Activated CD8-positive, alpha-beta memory T cell treated with anti-CD3 and anti-CD28 coated beads, Interleukin-2, amount 50 U/mL, for 1 hour (primary cell): ENCODE results near the gene NKX1-1.

Experiments used
- DNase-seq: peaks from one replicate; pipeline ENCODE4 v3.0.0-alpha.2; 2020; ENCODE audit errors: extremely low read depth

NKX1-1 gene

GRCh38 chr4:1385373-1386340, 20.6 kb downstream of the NKX1-1 start:
- no peak for DNase-seq

GRCh38 chr4:1384675-1385372, 21.4 kb downstream of the NKX1-1 start:
- no peak for DNase-seq

GRCh38 chr4:1383728-1384591, 22.3 kb downstream of the NKX1-1 start:
- no peak for DNase-seq

DNA sequence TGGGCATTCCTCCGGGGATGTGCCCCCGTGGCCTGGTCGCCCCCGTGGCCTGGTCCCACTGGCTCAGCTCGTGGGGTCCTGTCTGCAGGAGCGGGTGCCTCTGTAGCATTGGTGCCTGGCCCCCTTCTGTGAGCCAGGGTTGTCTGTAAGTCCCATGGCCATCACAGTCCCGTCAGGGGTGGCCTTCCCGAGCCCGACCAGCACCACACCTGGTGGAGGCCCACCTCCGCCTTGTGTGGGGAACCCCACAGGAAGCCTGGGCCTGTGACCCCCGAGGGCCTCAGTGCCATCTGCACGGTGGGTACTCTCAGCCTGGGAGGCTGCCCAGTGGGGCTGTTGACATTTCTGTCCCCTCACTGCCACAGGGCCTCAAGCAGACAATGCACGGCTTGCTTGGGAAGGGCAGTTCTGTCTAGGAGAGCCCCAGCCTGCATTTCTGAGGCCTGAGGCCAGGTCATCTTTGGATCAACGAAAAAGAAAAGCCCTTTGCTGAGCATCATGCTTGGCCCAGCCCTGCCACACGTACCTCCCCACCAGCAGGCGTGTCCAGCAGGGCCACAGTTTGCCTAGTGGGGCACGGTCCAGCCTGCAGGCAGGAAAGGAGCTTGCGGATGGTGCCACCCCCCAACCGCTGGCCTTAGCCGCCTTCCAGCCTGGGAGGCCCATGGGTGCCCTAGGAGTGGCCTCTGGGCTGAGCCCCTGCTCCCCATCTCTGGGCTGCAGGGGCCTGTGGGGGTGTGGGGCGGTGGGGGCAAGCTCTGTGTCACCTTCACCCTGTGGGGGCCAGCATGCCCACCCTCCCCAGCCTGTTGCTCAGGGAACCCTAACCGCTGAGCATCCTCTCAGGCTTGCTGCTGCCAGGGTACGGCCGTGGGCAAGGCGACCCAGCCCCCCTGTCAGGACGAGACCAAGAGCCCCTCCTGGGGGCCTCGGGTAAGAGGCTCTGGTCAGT, 23.2 kb downstream of the NKX1-1 start:
- no peak for DNase-seq

GRCh38 chr4:1381944-1382541, 24.2 kb downstream of the NKX1-1 start:
- DNase-seq = no peak

GRCh38 chr4:1381181-1381621, 25.0 kb downstream of the NKX1-1 start:
- DNase-seq = no peak

GRCh38 chr4:1380368-1381151, 25.7 kb downstream of the NKX1-1 start:
- DNase-seq = no peak

- DNase-seq = no peak
Observed at GRCh38 chr4:1379801-1380331, 26.4 kb downstream of the NKX1-1 start.

DNA sequence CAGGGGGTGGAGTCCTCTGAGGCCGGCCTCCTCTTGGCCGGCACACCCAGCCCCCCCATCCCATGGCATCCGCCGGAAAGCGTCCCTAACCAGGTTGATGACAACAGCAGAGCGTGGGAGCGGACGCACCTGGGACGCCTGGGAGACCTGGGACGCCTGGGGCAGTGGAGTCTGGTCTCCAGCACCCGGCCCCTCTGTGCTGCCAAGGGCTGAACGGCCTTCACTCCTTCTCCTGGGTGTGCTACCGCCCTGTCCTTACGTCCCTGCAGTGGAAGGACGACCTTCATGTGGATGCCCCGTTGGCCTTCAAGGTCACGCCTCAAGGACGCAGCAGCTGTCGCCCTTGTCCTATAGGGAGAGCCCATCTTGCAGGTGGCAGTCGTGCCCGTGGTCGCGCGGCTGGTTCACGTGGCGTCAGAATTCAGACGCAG, 26.9 kb downstream of the NKX1-1 start:
- DNase-seq = no peak

DNA sequence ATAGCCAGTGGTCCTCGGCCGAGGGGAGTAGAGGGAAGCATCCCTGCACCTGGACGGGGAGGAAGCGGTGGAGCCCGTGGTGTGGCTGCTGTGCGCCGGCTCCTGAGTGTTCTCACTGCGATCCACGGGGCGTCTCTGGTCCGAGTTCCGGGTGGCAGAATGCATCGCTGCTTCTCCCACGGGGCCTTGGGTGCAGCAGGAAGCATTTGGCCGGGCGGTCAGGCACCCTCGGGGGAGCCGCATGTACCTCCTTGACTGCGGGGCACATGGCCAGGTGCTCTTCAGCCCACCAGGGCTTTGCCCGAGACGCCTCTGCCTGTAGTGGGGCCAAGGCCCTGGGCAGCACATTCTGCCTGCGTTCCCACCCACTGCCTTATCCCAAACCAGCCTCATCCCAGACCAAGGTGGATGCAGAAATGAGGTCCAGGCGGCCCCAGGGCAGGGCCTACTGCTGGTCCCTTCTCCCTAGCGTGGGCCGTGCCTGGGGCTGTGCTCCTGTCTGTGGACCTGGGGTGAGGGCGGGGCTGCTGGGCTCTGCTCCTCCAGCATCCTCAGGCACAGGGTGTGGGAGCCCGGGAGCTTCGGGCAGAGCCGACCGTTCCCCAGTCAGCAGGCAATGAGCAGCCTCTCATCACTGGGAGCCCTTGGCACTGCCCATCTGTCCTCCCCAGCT, 27.5 kb downstream of the NKX1-1 start:
- DNase-seq = no peak

GRCh38 chr4:1377606-1378261, 28.5 kb downstream of the NKX1-1 start:
- no peak for DNase-seq

- no peak for DNase-seq
Observed at GRCh38 chr4:1376841-1377605, 29.2 kb downstream of the NKX1-1 start.

GRCh38 chr4:1376391-1376840, 29.8 kb downstream of the NKX1-1 start:
- no peak for DNase-seq

DNA sequence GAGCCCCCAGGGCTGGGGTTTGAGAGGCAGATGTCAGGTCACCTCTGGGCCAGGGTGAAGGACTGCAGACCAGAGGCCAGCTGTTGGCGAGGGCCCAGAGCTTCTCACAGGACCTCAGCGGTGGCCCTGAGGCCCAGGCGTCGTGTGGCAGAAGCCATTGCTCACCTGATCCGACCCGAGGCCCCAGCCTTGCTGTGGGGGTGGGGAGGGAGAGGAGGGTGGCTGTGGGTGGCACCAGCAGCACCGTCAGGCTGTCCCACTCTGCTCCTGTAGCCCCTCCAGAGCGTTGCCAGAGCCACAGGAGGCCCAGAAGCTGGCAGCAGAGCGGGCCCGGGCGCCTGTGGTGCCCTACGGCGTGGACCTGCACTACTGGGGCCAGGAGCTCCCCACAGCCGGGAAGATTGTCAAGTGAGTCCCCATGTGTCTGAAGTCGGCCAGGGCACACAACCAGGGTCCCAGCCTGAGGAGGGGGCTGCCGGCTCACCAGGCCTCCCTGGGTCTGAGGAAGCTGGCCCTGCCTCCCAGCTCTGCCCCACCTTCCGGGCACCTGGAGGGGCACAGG, 30.4 kb downstream of the NKX1-1 start:
- DNase-seq = no peak

DNA sequence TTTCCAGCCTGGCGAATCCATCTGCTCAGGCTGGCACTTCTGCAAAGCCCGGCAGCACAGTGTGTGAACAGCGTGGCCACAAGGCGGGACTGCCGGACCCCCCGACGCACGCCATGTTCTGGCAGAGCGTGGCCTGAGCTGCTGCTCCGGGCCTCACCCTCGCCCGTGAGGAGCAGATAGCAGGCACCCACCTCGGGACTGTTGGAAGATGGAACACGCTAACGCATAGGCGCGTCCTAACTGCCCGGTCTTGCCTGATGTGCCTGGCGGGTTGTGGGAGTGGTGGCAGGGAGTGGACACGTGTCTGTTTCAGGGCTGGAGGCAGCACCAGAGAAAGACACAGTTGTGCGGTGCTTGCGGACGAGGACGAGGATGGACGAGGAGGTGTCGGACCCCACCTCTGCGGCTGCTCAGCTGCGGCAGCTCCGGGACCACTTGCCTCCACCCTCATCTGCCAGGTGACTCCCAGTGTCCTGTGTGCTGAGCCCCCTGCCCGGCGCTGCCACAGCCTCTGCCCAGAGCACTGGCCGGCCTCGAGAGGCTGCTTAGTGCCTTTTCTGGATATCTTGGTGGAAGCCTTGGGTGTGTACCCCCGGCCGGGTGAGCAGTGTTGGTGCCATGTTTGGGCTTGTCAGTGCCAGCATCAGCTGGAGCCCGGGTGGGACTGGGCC, 31.1 kb downstream of the NKX1-1 start:
- DNase-seq = no peak

- no peak for DNase-seq
Observed at GRCh38 chr4:1374706-1375045, 31.6 kb downstream of the NKX1-1 start.
